Neuron (in vitro differentiated cells): ENCODE results near the gene NOXO1.

Source experiments
- H2AFZ ChIP-seq: one replicate; pipeline ENCODE4 v1.6.1; 2013; ENCODE audit warnings: low read depth, mild to moderate bottlenecking, inconsistent platforms, low read length, moderate library complexity
- H3K27me3 ChIP-seq: one replicate; pipeline ENCODE4 v1.6.1; 2013; ENCODE audit warnings: low read length; ENCODE audit not compliant: insufficient read depth
- H3K36me3 ChIP-seq: one replicate; pipeline ENCODE4 v1.6.1; 2013; ENCODE audit warnings: low read length; ENCODE audit not compliant: insufficient read depth
- H3K4me1 ChIP-seq: one replicate; pipeline ENCODE4 v1.6.1; 2013; ENCODE audit warnings: low read length; ENCODE audit not compliant: insufficient read depth
- H3K4me3 ChIP-seq: 2 replicates; pipeline ENCODE4 v1.5.1; 2013; ENCODE audit warnings: mild to moderate bottlenecking, low read length, moderate library complexity
- H3K9me3 ChIP-seq: one replicate; pipeline ENCODE4 v1.6.1; 2013; ENCODE audit warnings: low read length

The NOXO1 gene

DNA sequence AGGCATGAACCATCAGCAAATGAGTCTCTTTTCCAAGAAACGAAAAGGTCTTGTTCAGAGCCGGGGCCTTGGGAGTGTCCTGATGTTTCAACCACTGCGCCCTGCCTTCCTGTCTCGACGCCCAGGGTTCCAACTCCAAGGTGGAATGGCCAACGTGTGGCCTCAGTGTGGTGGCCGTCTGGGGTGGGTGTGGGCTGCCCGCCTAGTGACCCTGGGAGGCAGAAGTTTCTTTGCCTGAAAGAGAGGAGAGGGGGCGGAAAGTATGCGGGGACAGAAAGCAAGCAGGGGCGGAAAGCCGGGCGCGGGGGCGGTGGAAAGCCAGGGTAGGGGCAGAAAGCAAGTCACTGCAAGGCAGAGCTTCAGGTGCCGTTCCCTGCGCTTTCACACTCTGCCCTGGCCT lies 42.4 kb downstream of the NOXO1 start:
- Histone ChIP-seq H3K9me3 (no peaks in the 10 kb centered on the region), H2AFZ (no peak overlapping the region), H3K36me3 (peaks cover 20% of the 10 kb centered on the region), H3K27me3 (no peaks in the 10 kb centered on the region), H3K4me1 (peaks cover 8% of the 10 kb centered on the region), H3K4me3 (no peak overlapping the region)

DNA sequence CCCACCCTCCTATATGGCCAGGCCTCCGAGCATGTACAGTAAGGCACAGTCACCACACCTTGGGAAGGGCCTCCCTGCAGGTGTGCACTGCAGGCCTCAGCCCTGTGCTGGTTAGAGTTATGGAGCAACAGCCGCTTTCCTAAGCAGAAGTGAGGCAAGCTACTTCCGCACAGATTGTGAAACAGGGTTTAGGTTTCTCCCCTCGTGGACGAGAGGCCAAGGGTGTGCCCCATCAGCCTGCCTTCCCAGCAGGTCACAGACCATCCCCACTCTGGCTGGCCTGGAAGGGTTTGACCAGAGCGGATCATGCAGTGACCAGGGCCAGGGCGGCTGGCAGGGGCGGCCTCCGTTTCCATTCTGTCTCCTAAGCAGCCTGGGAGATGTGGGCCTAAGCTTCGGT lies 43.0 kb downstream of the NOXO1 start:
- Histone ChIP-seq H2AFZ (no peak overlapping the region), H3K36me3 (peaks cover 20% of the 10 kb centered on the region), H3K4me3 (no peak overlapping the region), H3K9me3 (no peaks in the 10 kb centered on the region), H3K4me1 (peaks cover 8% of the 10 kb centered on the region), H3K27me3 (no peaks in the 10 kb centered on the region)

DNA sequence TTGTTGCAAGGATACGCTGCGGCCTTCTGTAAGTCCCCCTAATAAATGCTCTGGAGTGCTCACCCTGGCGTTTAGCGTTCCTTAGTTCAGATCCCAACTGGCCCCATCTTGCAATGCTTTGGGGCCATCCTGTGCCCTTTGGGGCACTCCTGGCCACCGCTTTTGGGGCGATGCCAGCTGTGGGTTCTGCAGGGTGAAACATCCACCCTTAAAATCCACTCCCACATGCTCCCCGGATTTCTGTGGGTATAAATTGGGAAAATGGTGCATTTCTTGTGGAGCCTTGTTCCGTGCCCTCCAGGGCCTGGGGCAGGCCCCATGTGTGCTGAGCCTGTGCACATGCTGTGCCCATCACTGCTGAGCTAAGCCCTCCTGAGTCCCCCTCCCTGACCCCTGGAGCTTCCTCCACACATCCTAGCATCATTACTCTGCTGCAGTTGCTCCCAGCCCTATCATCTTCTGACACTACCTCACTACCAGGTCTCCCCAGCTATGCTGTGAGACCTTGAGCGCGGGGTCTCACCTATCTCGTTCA lies 44.3 kb downstream of the NOXO1 start:
- H2AFZ ChIP-seq = no peak overlapping the region
- H3K4me1 ChIP-seq = peaks cover 7% of the 10 kb centered on the region
- no peaks in the 10 kb centered on the region for H3K9me3 ChIP-seq
- H3K36me3 ChIP-seq = peaks cover 20% of the 10 kb centered on the region
- H3K27me3 ChIP-seq = no peaks in the 10 kb centered on the region
- H3K4me3 ChIP-seq = no peak overlapping the region

DNA sequence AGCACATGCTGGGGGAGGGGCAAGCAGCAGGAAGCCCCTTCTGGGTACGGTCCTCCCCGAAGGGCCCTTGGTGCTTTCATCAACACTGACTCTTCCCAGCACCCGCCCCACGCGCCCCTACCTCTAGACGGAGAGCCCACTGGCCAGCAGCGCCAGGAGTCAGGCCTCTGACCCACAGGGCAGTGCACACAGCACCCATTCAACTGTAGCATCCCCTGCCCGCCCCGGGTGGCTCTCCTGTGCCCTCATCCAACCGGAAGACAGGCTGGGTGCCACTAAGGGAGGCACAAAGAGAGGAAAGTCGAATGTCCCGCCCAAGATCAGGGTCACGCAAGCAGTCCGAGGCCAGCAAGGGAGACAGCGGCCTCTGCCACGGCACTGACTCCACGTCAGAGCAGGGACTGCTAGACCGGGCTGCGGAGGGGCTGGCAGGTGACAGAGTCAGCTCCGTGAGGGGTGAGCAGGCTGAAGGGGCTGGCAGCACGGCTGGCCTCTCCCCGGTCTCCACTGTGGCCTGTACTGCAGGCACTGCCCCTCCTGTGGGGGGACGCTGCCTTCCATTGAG lies 48.1 kb downstream of the NOXO1 start:
- H3K4me1 ChIP-seq = peaks cover 4% of the 10 kb centered on the region
- H3K27me3 ChIP-seq = no peaks in the 10 kb centered on the region
- no peak overlapping the region for H3K4me3 ChIP-seq
- H3K9me3 ChIP-seq = no peaks in the 10 kb centered on the region
- peaks cover 2% of the 10 kb centered on the region for H3K36me3 ChIP-seq
- no peak overlapping the region for H2AFZ ChIP-seq

DNA sequence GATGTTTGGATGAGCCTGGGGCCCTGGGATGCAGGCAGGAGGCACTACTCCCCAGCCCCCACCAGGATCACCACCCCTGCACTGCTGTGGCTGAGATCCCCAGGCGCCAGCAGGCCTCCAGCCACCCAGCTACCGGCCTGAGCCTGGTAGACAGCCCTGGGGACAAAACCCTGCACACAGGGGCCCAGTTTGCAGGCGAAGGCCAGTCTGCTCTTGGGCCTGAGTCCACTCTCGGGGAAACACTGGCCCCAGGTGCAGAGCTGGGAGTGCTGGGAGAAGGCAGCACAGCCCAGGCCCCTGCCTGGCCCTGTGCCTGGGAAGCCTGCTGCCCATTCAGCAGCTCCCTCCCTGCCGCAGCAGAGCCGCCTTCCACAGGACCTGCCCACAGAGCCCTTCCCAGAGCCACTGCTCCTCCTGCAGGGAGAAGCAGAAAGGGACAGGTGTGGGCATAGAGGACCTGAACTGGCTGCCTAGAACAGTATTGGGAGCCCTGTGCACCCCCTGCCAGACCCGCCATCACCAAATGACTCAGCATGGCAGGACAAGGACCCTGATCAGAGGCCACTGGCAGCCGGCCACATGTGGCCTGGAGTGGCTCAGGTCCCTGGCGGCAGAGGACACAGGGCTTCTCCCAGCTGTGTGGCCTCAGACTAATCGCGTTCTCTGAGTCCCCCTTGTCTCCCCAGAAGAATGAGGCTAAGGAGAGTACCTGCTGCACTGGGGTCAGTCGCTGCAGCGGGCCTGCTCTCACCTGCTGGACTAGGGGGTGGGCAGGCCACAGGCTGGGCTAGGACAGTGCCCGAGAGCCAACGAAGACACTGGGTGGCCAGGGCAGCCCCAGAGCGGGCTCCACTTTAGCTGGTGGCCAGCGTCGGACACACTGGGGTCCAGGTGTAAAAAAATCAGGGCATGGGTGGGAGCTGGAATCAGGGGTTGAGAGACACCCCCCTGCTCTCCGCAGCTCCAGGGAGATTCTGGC lies 48.9 kb downstream of the NOXO1 start:
- no peak overlapping the region for H2AFZ ChIP-seq
- H3K9me3 ChIP-seq = no peaks in the 10 kb centered on the region
- H3K4me1 ChIP-seq = peaks cover 4% of the 10 kb centered on the region
- H3K36me3 ChIP-seq = no peaks in the 10 kb centered on the region
- no peak overlapping the region for H3K4me3 ChIP-seq
- no peaks in the 10 kb centered on the region for H3K27me3 ChIP-seq

DNA sequence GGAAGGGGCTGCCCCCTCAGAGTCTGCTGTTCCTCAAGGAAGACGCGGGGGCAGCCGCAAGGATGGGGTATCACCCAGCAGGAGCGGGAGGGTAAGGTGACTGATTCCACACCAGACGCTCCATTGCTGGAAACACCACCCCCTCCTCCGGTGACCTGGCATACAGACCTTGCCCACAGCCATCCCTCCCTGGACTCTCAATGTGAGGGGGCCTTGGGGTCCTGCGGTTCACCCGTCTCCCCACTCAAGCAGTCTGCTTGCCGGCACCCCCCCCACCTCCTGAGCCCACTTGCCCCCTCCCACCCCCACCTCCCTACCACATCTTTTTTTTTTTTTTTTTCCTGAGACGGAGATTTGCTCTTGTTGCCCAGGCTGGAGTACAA lies 50.9 kb downstream of the NOXO1 start:
- H3K4me1 ChIP-seq = peaks cover 4% of the 10 kb centered on the region
- H3K9me3 ChIP-seq = no peaks in the 10 kb centered on the region
- peaks cover 4% of the 10 kb centered on the region for H3K27me3 ChIP-seq
- H2AFZ ChIP-seq = no peak overlapping the region
- no peaks in the 10 kb centered on the region for H3K36me3 ChIP-seq
- H3K4me3 ChIP-seq = no peak overlapping the region

DNA sequence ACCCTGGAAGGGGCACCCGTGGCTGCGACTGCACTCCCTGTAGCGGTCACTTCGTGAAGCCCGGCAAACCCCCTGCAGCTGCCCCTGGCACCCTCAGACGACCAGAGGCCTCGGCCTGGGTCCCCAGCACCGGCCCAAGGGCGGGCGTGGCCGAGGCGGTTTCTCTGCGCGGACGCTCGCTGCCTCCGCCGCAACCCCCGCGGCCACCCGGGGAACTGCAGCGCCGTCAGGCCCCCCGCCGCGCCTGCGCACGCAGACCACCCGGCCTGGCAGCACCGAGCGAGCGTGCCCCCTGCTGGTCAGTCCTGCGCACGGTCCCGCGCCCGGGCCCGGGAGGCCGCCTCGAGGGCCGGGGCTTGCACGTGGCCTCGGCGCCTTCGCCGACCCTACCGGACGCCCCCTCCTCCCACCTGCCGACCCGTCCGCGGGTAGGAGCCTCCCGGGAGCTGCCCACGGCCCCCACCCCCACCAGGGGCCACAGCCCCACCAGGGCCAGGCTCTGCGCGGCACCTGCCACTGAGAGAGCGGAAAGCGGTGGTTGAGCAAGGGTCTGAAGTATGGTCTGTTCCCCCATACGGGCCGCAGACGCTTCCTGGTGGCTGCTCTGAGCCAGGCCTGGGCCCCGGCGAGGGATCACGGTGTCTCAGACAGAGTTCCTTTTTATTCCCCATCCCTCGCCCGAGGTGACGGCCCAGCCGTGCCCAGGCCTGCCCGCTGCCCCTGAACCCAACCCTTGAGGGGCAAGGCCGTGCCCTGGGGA lies 51.5 kb downstream of the NOXO1 start:
- Histone ChIP-seq H3K4me3 (peak overlapping the region; percentile 30), H3K9me3 (no peaks in the 10 kb centered on the region)

DNA sequence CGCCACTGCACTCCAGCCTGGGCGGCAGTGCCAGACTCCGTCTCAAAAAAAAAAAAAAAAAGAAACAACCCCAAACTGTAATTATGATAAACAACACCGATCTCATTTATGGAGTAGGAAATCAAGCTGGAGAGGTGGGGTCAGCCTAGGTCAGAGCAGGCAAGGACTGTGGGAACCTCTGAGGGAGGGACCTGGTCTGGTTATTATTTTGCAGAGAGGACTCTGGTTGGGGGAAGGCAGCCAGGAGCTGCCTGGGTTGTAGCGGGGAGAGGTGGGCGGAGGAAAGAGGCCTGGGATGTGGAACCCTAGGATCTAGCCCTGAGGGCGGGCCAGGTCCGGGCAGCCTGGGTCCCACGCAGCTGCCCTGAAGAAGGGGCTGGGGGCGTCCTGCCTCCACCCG lies 52.2 kb downstream of the NOXO1 start:
- Histone ChIP-seq H3K27me3 (peaks cover 17% of the 10 kb centered on the region), H2AFZ (peak overlapping the region; percentile 45), H3K9me3 (no peaks in the 10 kb centered on the region), H3K4me3 (peak overlapping the region; percentile 30), H3K4me1 (peaks cover 4% of the 10 kb centered on the region), H3K36me3 (no peaks in the 10 kb centered on the region)

More for the DNA sequence above, 51.5 kb downstream of the NOXO1 start:
- no peaks in the 10 kb centered on the region for H3K36me3 ChIP-seq
- peaks cover 10% of the 10 kb centered on the region for H3K27me3 ChIP-seq
- peak overlapping the region; percentile 45 for H2AFZ ChIP-seq
- H3K4me1 ChIP-seq = peaks cover 4% of the 10 kb centered on the region
